HepG2 (cell line): ENCODE measurements around the gene PRKAR2A. TPM values are rescaled to one million over a fixed set of nuclear protein-coding genes. Genes with fewer than 3 reads are reported as not detected.

Experiments used
- CSRNP1 ChIP-seq: sonication (generic); formaldehyde crosslinking; IDR thresholded peaks from 2 replicates; pipeline ENCODE4 v1.8.1; 2023; ENCODE audit warnings: mild to moderate bottlenecking, missing genetic modification reagents
- DNMT1 ChIP-seq: sonication (generic); formaldehyde crosslinking; IDR thresholded peaks from 2 replicates; pipeline ENCODE4 v1.5.1; 2020; ENCODE audit warnings: mild to moderate bottlenecking, missing genetic modification reagents
- ELF3 ChIP-seq: IDR thresholded peaks from 2 replicates; pipeline ENCODE4 v1.6.1; 2016; ENCODE audit warnings: missing genetic modification reagents, missing compliant biosample characterization
- FOXA1 ChIP-seq, 2 experiments: fragments of 450-650 bp in 1 of 2; sonication (generic) in 1 of 2; formaldehyde crosslinking in 1 of 2; IDR thresholded peaks; 2 replicates each; pipeline versions ENCODE4 v1.4.0 to v1.6.1; 2016 to 2020; ENCODE audit warnings: missing genetic modification reagents in 1 of 2
- GPBP1L1 ChIP-seq: sonication (generic); formaldehyde crosslinking; IDR thresholded peaks from 2 replicates; pipeline ENCODE4 v1.5.0; 2020; ENCODE audit warnings: mild to moderate bottlenecking, missing genetic modification reagents
- MAX ChIP-seq: IDR thresholded peaks from 2 replicates; pipeline ENCODE4 v1.6.1; 2012; ENCODE audit warnings: inconsistent platforms
- MTA1 ChIP-seq: sonication (generic); formaldehyde crosslinking; IDR thresholded peaks from 2 replicates; pipeline ENCODE4 v1.4.0; 2020; ENCODE audit warnings: missing genetic modification reagents, mild to moderate bottlenecking, borderline replicate concordance
- MXD4 ChIP-seq: IDR thresholded peaks from 2 replicates; pipeline ENCODE4 v1.6.1; 2016; ENCODE audit warnings: mild to moderate bottlenecking, missing biosample characterization, missing genetic modification reagents
- NFE2L2 ChIP-seq: fragments of 150-350 bp; IDR thresholded peaks from 2 replicates; pipeline ENCODE4 v1.6.1; 2014; ENCODE audit warnings: low read length
- POGZ ChIP-seq: sonication (generic); formaldehyde crosslinking; IDR thresholded peaks from 2 replicates; pipeline ENCODE4 v1.4.0; 2020; ENCODE audit warnings: mild to moderate bottlenecking, missing genetic modification reagents
- RAD51 ChIP-seq: fragments of 450-650 bp; IDR thresholded peaks from 2 replicates; pipeline ENCODE4 v1.6.1; 2016; ENCODE audit warnings: borderline replicate concordance
- RBAK ChIP-seq: sonication (generic); formaldehyde crosslinking; IDR thresholded peaks from 2 replicates; pipeline ENCODE4 v1.5.1; 2020; ENCODE audit warnings: mild to moderate bottlenecking, missing genetic modification reagents
- RFX5 ChIP-seq: IDR thresholded peaks from 2 replicates; pipeline ENCODE4 v1.6.1; 2011; ENCODE audit warnings: low read depth, low read length, improper control_type of control experiment
- RXRA ChIP-seq: sonication (generic); formaldehyde crosslinking; IDR thresholded peaks from 2 replicates; pipeline ENCODE4 v1.5.1; 2020; ENCODE audit warnings: missing genetic modification reagents
- SRSF4 ChIP-seq: fragments of 200-400 bp; formaldehyde crosslinking; IDR thresholded peaks from one replicate; pipeline ENCODE4 v1.6.1; 2018; ENCODE audit warnings: mild to moderate bottlenecking, low read depth, low read length, moderate library complexity; ENCODE audit not compliant: poor library complexity, severe bottlenecking
- TOE1 ChIP-seq: sonication (generic); formaldehyde crosslinking; IDR thresholded peaks from 2 replicates; pipeline ENCODE4 v1.4.0; 2020; ENCODE audit warnings: mild to moderate bottlenecking, missing genetic modification reagents
- ZNF12 ChIP-seq: sonication (generic); formaldehyde crosslinking; IDR thresholded peaks from 2 replicates; pipeline ENCODE4 v1.5.0; 2020; ENCODE audit warnings: missing genetic modification reagents
- ZNF180 ChIP-seq: sonication (generic); formaldehyde crosslinking; IDR thresholded peaks from 2 replicates; pipeline ENCODE4 v1.4.0; 2020; ENCODE audit warnings: low read depth, missing genetic modification reagents, borderline replicate concordance
- ZNF33A ChIP-seq: sonication (generic); formaldehyde crosslinking; IDR thresholded peaks from 2 replicates; pipeline ENCODE4 v1.5.1; 2020; ENCODE audit warnings: missing genetic modification reagents, mild to moderate bottlenecking, moderate library complexity, borderline replicate concordance
- ZNF546 ChIP-seq: sonication (generic); formaldehyde crosslinking; conservative IDR thresholded peaks from 2 replicates; pipeline ENCODE4 v1.8.1; 2023; ENCODE audit warnings: mild to moderate bottlenecking, missing genetic modification reagents
- ZNF556 ChIP-seq: sonication (generic); formaldehyde crosslinking; IDR thresholded peaks from 2 replicates; pipeline ENCODE4 v1.4.0; 2020; ENCODE audit warnings: mild to moderate bottlenecking, missing genetic modification reagents, borderline replicate concordance
- ZNF614 ChIP-seq: IDR thresholded peaks from 2 replicates; pipeline ENCODE4 v1.6.1; 2018; ENCODE audit warnings: missing biosample characterization, missing genetic modification reagents, inconsistent platforms, borderline replicate concordance
- ZNF687 ChIP-seq: sonication (generic); formaldehyde crosslinking; IDR thresholded peaks from 2 replicates; pipeline ENCODE4 v1.5.1; 2020; ENCODE audit warnings: mild to moderate bottlenecking, missing genetic modification reagents, moderate library complexity
- polyA plus RNA-seq, 8 experiments: library from polyadenylated mRNA; depleted of rRNA in 3 of 8; stranded (reverse) in 7 of 8; unstranded in 1 of 8; fragments of >200 nt; fragmentation: Illumina TruSeq in 4 of 8; extraction: Trizol in 4 of 8; gene quantifications; 2 replicates each; pipeline versions ENCODE4 v1.2.1 to v1.2.3, GENCODE V29; 2011 to 2016; ENCODE audit warnings: low read depth in 4 of 8, missing spikeins in 1 of 8, mixed read lengths in 1 of 8; ENCODE audit not compliant: insufficient read depth in 1 of 8
- total RNA-seq, 5 experiments: library from RNA; depleted of rRNA; stranded (reverse); fragments of >200 nt; fragmentation: Illumina TruSeq; extraction: Trizol; gene quantifications; 2 replicates each; pipeline ENCODE4 v1.2.3, GENCODE V29; 2016; ENCODE audit warnings: low read depth in 1 of 5

The PRKAR2A gene
- total and polyA plus RNA-seq, 2 of the 13 experiments (the other 11 are each of a cell fraction or from before 2014, with no cell fraction given), result 11.8 to 29.2 TPM

GRCh38 chr3:48739955-48740823, 107.5 kb downstream of the PRKAR2A start (continued):
- TF ChIP-seq ZNF33A (CRISPR knock-in tag), result no peak
- TF ChIP-seq ZNF180 (CRISPR knock-in tag), result no peak
- TF ChIP-seq POGZ (CRISPR knock-in tag), result peak; percentile 62; the same call in 1 of the 2 replicates
- no peak; the same call in 1 of the 2 replicates for TF ChIP-seq ZNF614 (CRISPR knock-in tag)
- no peak for TF ChIP-seq FOXA1 (IDR thresholded peaks at IDR 0.05)
- peak; percentile 14; the same call in 1 of the 2 replicates for TF ChIP-seq FOXA1 (CRISPR knock-in tag; IDR thresholded peaks at IDR 0.05)
- TF ChIP-seq RFX5, result no peak
- no peak for TF ChIP-seq RAD51
- TF ChIP-seq SRSF4, result no peak
- TF ChIP-seq MTA1, result peak; percentile 73; the same call in 1 of the 2 replicates
- no peak for TF ChIP-seq TOE1 (CRISPR knock-in tag)
- peak; percentile 90 for TF ChIP-seq RXRA
- TF ChIP-seq NFE2L2, result no peak
- peak; percentile 71; the same call in 1 of the 2 replicates for TF ChIP-seq ZNF546
- TF ChIP-seq MXD4 (CRISPR knock-in tag), result no peak
- TF ChIP-seq ZNF556 (CRISPR knock-in tag), result peak; percentile 92; the same call in 1 of the 2 replicates
- no peak; the same call in 1 of the 2 replicates for TF ChIP-seq ZNF12 (CRISPR knock-in tag)
- no peak for TF ChIP-seq RBAK (CRISPR knock-in tag)
- peak; percentile 94 for TF ChIP-seq MAX
- TF ChIP-seq CSRNP1 (CRISPR knock-in tag), result peak; percentile 77; the same call in 1 of the 2 replicates
- no peak for TF ChIP-seq GPBP1L1 (CRISPR knock-in tag)
- 0 out of 2 replicates have a peak, but pooled peaks have one; percentile 30 for TF ChIP-seq DNMT1 (CRISPR knock-in tag)
- peak; percentile 64 for TF ChIP-seq ELF3 (CRISPR knock-in tag)
- peak; percentile 98 for TF ChIP-seq ZNF687 (CRISPR knock-in tag)
